ENCODE measurements around the gene PLBD2. TPM values are rescaled to one million over a fixed set of nuclear protein-coding genes. Genes with fewer than 3 reads are reported as not detected.

The PLBD2 gene
- total RNA-seq, 1 experiment from 2014 or later = 30.7 TPM

GRCh38 chr12:113329791-113330417 is 28.5 kb upstream of the PLBD2 start:
- no peak overlapping the region for H3K4me3 ChIP-seq
- no peak for TF ChIP-seq CTCF (conservative IDR thresholded peaks at IDR 0.05)
- H3K79me2 ChIP-seq (ENCODE audit: low read depth) = peaks cover 7% of the 10 kb centered on the region; the same call in 1 of the 2 replicates
- intact Hi-C loops (cut with micrococcal nuclease; ENCODE audit: unreplicated experiment) = no loop called here
- H3K27me3 ChIP-seq (ENCODE audit: insufficient read depth, low read depth) = no peaks in the 10 kb centered on the region
- H3K27ac ChIP-seq = no peak overlapping the region
- ChIA-PET POLR2A (ENCODE audit: unreplicated experiment) (no interaction called here), CTCF (no interaction called here)
- H3K9me3 ChIP-seq (ENCODE audit: insufficient read depth, low read depth) = no peaks in the 10 kb centered on the region
- no peaks in the 10 kb centered on the region; the same call in 1 of the 2 replicates for H3K4me1 ChIP-seq (replicated peaks; ENCODE audit: insufficient read depth)
- no peaks in the 10 kb centered on the region for H4K20me1 ChIP-seq (ENCODE audit: insufficient read depth)
- BruUV-seq (replicated peaks) = no TSS peak
- no peaks in the 10 kb centered on the region for H3K9me2 ChIP-seq (ENCODE audit: insufficient read depth)
- no peak for DNase-seq
- no peak overlapping the region for H3K4me2 ChIP-seq
- peaks cover 13% of the 10 kb centered on the region; the same call in 1 of the 2 replicates for H3F3A ChIP-seq (ENCODE audit: insufficient read depth, low read depth)
- no peaks in the 10 kb centered on the region; the same call in 1 of the 2 replicates for H3K36me3 ChIP-seq (ENCODE audit: low read depth)
- no peak overlapping the region for H2AFZ ChIP-seq

- CTCF ChIA-PET = no interaction called here
Measured at GRCh38 chr12:113330505-113330904, 27.9 kb upstream of the PLBD2 start.

GRCh38 chr12:113332688-113333417 is 25.5 kb upstream of the PLBD2 start:
- no peaks in the 10 kb centered on the region for H3K9me3 ChIP-seq (ENCODE audit: insufficient read depth, low read depth)
- H3K79me2 ChIP-seq (ENCODE audit: low read depth) = peaks cover 7% of the 10 kb centered on the region; the same call in 1 of the 2 replicates
- no peaks in the 10 kb centered on the region for H4K20me1 ChIP-seq (ENCODE audit: insufficient read depth)
- intact Hi-C loops (cut with micrococcal nuclease; ENCODE audit: unreplicated experiment) = no loop called here
- H3K27me3 ChIP-seq (ENCODE audit: insufficient read depth, low read depth) = no peaks in the 10 kb centered on the region
- no TSS peak for BruUV-seq (replicated peaks)
- peaks cover 13% of the 10 kb centered on the region; the same call in 1 of the 2 replicates for H3F3A ChIP-seq (ENCODE audit: insufficient read depth, low read depth)
- no peak overlapping the region for H3K4me3 ChIP-seq
- no peaks in the 10 kb centered on the region; the same call in 1 of the 2 replicates for H3K36me3 ChIP-seq (ENCODE audit: low read depth)
- DNase-seq = no peak
- H3K4me1 ChIP-seq (replicated peaks; ENCODE audit: insufficient read depth) = no peaks in the 10 kb centered on the region; the same call in 1 of the 2 replicates
- ChIA-PET POLR2A (ENCODE audit: unreplicated experiment) (no interaction called here), CTCF (no interaction called here)
- H3K4me2 ChIP-seq = peak overlapping the region; percentile 98
- no peak overlapping the region for H3K27ac ChIP-seq
- no peak overlapping the region for H2AFZ ChIP-seq
- TF ChIP-seq EZH2 (IDR thresholded peaks at IDR 0.05; ENCODE audit: low read depth) (no peak), CTCF (conservative IDR thresholded peaks at IDR 0.05) (no peak)
- no peaks in the 10 kb centered on the region for H3K9me2 ChIP-seq (ENCODE audit: insufficient read depth)

More at GRCh38 chr12:113330505-113330904, 27.9 kb upstream of the PLBD2 start:
- intact Hi-C loops (cut with micrococcal nuclease; ENCODE audit: unreplicated experiment) = no loop called here
- H4K20me1 ChIP-seq (ENCODE audit: insufficient read depth) = no peaks in the 10 kb centered on the region
- no peak overlapping the region for H3K27ac ChIP-seq
- no peak overlapping the region for H3K4me2 ChIP-seq
- no peaks in the 10 kb centered on the region for H3K9me3 ChIP-seq (ENCODE audit: insufficient read depth, low read depth)
- no peaks in the 10 kb centered on the region for H3K9me2 ChIP-seq (ENCODE audit: insufficient read depth)
- no peaks in the 10 kb centered on the region; the same call in 1 of the 2 replicates for H3K4me1 ChIP-seq (replicated peaks; ENCODE audit: insufficient read depth)
- no peaks in the 10 kb centered on the region for H3K27me3 ChIP-seq (ENCODE audit: insufficient read depth, low read depth)
- POLR2A ChIA-PET (ENCODE audit: unreplicated experiment) = no interaction called here
- no peak overlapping the region for H2AFZ ChIP-seq
- H3K4me3 ChIP-seq = no peak overlapping the region
- H3F3A ChIP-seq (ENCODE audit: insufficient read depth, low read depth) = peaks cover 13% of the 10 kb centered on the region; the same call in 1 of the 2 replicates
- no peaks in the 10 kb centered on the region; the same call in 1 of the 2 replicates for H3K36me3 ChIP-seq (ENCODE audit: low read depth)
- no peak for DNase-seq
- TF ChIP-seq EZH2 (IDR thresholded peaks at IDR 0.05; ENCODE audit: low read depth) (no peak), CTCF (conservative IDR thresholded peaks at IDR 0.05) (no peak)
- BruUV-seq (replicated peaks) = no TSS peak
- H3K79me2 ChIP-seq (ENCODE audit: low read depth) = peaks cover 7% of the 10 kb centered on the region; the same call in 1 of the 2 replicates

All from PC-9 (cell line).